Hepatocyte (in vitro differentiated cells): ENCODE data around the gene TECTB.

Experiments used
- EZH2 ChIP-seq: fragments of 200-600 bp; sonication (generic); IDR thresholded peaks from 2 replicates; pipeline ENCODE4 v1.6.1; 2016; ENCODE audit warnings: antibody characterized with exemption, mild to moderate bottlenecking, borderline replicate concordance
- TF ChIP-seq, protein P1 (sequence below): fragments of 200-600 bp; sonication (generic); IDR thresholded peaks from 2 replicates; pipeline ENCODE4 v1.5.1; 2016; ENCODE audit warnings: antibody characterized with exemption, mild to moderate bottlenecking; ENCODE audit not compliant: poor library complexity

DNA sequence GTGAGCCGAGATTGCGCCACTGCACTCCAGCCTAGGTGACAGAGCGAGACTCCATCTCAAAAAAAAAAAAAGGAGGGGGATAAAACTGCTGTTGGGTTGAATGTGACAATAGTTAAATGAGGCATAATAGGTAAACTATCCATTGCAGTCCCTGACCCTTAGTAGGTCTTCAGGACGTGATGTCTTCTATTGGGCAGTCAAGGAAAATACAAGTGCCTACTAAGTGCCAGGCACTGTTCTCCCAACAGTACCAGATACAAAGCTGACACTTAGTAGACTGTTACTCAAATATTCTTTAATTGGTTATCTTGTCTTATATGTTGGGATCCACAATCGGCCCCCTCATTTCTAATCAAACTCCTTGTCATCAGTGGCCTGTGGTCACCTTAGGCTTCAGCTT is 63.6 kb downstream of the TECTB start:
- TF ChIP-seq, protein P1, sequence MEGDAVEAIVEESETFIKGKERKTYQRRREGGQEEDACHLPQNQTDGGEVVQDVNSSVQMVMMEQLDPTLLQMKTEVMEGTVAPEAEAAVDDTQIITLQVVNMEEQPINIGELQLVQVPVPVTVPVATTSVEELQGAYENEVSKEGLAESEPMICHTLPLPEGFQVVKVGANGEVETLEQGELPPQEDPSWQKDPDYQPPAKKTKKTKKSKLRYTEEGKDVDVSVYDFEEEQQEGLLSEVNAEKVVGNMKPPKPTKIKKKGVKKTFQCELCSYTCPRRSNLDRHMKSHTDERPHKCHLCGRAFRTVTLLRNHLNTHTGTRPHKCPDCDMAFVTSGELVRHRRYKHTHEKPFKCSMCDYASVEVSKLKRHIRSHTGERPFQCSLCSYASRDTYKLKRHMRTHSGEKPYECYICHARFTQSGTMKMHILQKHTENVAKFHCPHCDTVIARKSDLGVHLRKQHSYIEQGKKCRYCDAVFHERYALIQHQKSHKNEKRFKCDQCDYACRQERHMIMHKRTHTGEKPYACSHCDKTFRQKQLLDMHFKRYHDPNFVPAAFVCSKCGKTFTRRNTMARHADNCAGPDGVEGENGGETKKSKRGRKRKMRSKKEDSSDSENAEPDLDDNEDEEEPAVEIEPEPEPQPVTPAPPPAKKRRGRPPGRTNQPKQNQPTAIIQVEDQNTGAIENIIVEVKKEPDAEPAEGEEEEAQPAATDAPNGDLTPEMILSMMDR, result no peak
- no peak for TF ChIP-seq EZH2
